Measurements from ENCODE around the gene DAB2IP.

The DAB2IP gene

GRCh38 chr9:121634329-121635261 is 16.8 kb upstream of the DAB2IP start:
- Histone ChIP-seq H3K4me1 (ENCODE audit: insufficient read depth, low read length, severe bottlenecking) (no peaks in the 10 kb centered on the region), H2AFZ (ENCODE audit: low read length) (no peak overlapping the region), H3F3A (ENCODE audit: insufficient read depth, low read length) (no peaks in the 10 kb centered on the region), H3K79me2 (ENCODE audit: insufficient read depth, low read length) (no peaks in the 10 kb centered on the region), H4K20me1 (ENCODE audit: insufficient read depth, low read length) (no peaks in the 10 kb centered on the region), H3K9ac (ENCODE audit: low read length) (no peak overlapping the region), H3K9me2 (ENCODE audit: low read depth, low read length) (no peaks in the 10 kb centered on the region), H3K27ac (ENCODE audit: low read depth, low read length, poor library complexity, severe bottlenecking) (no peak overlapping the region), H3K4me3 (ENCODE audit: low read depth, low read length, poor library complexity, severe bottlenecking) (no peak overlapping the region), H3K36me3 (ENCODE audit: insufficient read depth, low read length) (no peaks in the 10 kb centered on the region), H3K27me3 (ENCODE audit: insufficient read depth, low read length) (0 out of 2 replicates have a peak, but pooled peaks cover 10% of the 10 kb centered on the region), H3K4me2 (ENCODE audit: low read length) (no peak overlapping the region), H3K9me3 (ENCODE audit: low read length) (no peaks in the 10 kb centered on the region)
- no peak for TF ChIP-seq EZH2 (IDR thresholded peaks at IDR 0.05; ENCODE audit: borderline replicate concordance, low read length)
- peak; percentile 37; the same call in 1 of the 2 replicates for TF ChIP-seq CTCF (IDR thresholded peaks at IDR 0.05; ENCODE audit: low read length)

GRCh38 chr9:121635300-121635876 is 16.0 kb upstream of the DAB2IP start:
- TF ChIP-seq CTCF (IDR thresholded peaks at IDR 0.05; ENCODE audit: low read length) (no peak), EZH2 (IDR thresholded peaks at IDR 0.05; ENCODE audit: borderline replicate concordance, low read length) (no peak)
- Histone ChIP-seq H3K27me3 (ENCODE audit: insufficient read depth, low read length) (0 out of 2 replicates have a peak, but pooled peaks cover 10% of the 10 kb centered on the region), H3K36me3 (ENCODE audit: insufficient read depth, low read length) (no peaks in the 10 kb centered on the region), H3F3A (ENCODE audit: insufficient read depth, low read length) (no peaks in the 10 kb centered on the region), H3K4me2 (ENCODE audit: low read length) (no peak overlapping the region), H3K4me1 (ENCODE audit: insufficient read depth, low read length, severe bottlenecking) (no peaks in the 10 kb centered on the region), H3K79me2 (ENCODE audit: insufficient read depth, low read length) (no peaks in the 10 kb centered on the region), H3K9ac (ENCODE audit: low read length) (no peak overlapping the region), H3K27ac (ENCODE audit: low read depth, low read length, poor library complexity, severe bottlenecking) (no peak overlapping the region), H3K9me3 (ENCODE audit: low read length) (no peaks in the 10 kb centered on the region), H3K9me2 (ENCODE audit: low read depth, low read length) (no peaks in the 10 kb centered on the region), H3K4me3 (ENCODE audit: low read depth, low read length, poor library complexity, severe bottlenecking) (no peak overlapping the region), H2AFZ (ENCODE audit: low read length) (no peak overlapping the region), H4K20me1 (ENCODE audit: insufficient read depth, low read length) (no peaks in the 10 kb centered on the region)

GRCh38 chr9:121636341-121636865 is 15.0 kb upstream of the DAB2IP start:
- Histone ChIP-seq H3F3A (ENCODE audit: insufficient read depth, low read length) (no peaks in the 10 kb centered on the region), H3K79me2 (ENCODE audit: insufficient read depth, low read length) (no peaks in the 10 kb centered on the region), H3K4me1 (ENCODE audit: insufficient read depth, low read length, severe bottlenecking) (no peaks in the 10 kb centered on the region), H3K9me2 (ENCODE audit: low read depth, low read length) (no peaks in the 10 kb centered on the region), H3K9me3 (ENCODE audit: low read length) (no peaks in the 10 kb centered on the region), H3K27ac (ENCODE audit: low read depth, low read length, poor library complexity, severe bottlenecking) (no peak overlapping the region), H3K4me2 (ENCODE audit: low read length) (no peak overlapping the region), H2AFZ (ENCODE audit: low read length) (no peak overlapping the region), H3K27me3 (ENCODE audit: insufficient read depth, low read length) (0 out of 2 replicates have a peak, but pooled peaks cover 10% of the 10 kb centered on the region), H3K36me3 (ENCODE audit: insufficient read depth, low read length) (no peaks in the 10 kb centered on the region), H3K9ac (ENCODE audit: low read length) (no peak overlapping the region), H4K20me1 (ENCODE audit: insufficient read depth, low read length) (no peaks in the 10 kb centered on the region), H3K4me3 (ENCODE audit: low read depth, low read length, poor library complexity, severe bottlenecking) (no peak overlapping the region)
- TF ChIP-seq EZH2 (IDR thresholded peaks at IDR 0.05; ENCODE audit: borderline replicate concordance, low read length): no peak

Measured in OCI-LY1 (cell line).